Fibroblast of lung (primary cell): ENCODE data around the gene KRTAP5-3.

Experiments used
- EZH2 ChIP-seq: IDR thresholded peaks from 2 replicates; pipeline ENCODE4 v1.5.1; 2012; ENCODE audit warnings: low read length, control low read depth, mild to moderate bottlenecking; ENCODE audit errors: missing control alignments
- TF ChIP-seq, protein P1 (sequence below), 2 donors: IDR thresholded peaks in 1 of 2; conservative IDR thresholded peaks in 1 of 2; 1 replicate in 1 of 2; 2 replicates in 1 of 2; pipeline ENCODE4 v1.5.1; 2011 to 2012; ENCODE audit warnings: low read length in 2 of 2, control low read depth in 1 of 2, inconsistent platforms in 1 of 2, low read depth in 1 of 2, mild to moderate bottlenecking in 1 of 2

DNA sequence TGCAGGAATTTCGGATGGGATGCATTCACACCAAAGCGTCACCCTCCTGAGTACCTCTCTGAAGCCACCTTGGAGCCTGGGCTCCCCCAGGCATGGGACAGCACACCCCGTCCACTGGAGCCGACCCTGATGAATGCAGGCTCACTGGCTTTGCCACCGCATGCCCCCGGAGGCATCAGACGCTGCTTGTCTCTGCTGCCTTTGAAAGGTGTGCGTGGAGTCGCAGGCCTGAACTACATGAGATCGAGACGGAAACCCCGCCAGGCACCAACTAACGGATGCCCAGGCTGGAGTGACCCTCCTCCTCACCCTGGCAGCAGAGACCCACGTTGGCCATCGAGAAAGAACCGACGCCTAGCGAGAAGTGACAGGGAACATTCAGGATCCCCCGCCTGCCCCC is 43.8 kb upstream of the KRTAP5-3 start:
- TF ChIP-seq, protein P1, sequence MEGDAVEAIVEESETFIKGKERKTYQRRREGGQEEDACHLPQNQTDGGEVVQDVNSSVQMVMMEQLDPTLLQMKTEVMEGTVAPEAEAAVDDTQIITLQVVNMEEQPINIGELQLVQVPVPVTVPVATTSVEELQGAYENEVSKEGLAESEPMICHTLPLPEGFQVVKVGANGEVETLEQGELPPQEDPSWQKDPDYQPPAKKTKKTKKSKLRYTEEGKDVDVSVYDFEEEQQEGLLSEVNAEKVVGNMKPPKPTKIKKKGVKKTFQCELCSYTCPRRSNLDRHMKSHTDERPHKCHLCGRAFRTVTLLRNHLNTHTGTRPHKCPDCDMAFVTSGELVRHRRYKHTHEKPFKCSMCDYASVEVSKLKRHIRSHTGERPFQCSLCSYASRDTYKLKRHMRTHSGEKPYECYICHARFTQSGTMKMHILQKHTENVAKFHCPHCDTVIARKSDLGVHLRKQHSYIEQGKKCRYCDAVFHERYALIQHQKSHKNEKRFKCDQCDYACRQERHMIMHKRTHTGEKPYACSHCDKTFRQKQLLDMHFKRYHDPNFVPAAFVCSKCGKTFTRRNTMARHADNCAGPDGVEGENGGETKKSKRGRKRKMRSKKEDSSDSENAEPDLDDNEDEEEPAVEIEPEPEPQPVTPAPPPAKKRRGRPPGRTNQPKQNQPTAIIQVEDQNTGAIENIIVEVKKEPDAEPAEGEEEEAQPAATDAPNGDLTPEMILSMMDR (conservative IDR thresholded peaks at IDR 0.05 in 1 of 2, IDR thresholded peaks at IDR 0.05 in 1 of 2; ENCODE audit: low read depth in 1 of 2, low read length in 2 of 2), result no peak
- no peak for TF ChIP-seq EZH2
